HG02943 (cell line): Measurements from ENCODE around the gene LHX3.
"Not testable (repeated sequence)": the region's sequence is repeated elsewhere in the genome, so short reads cannot be mapped to it uniquely, and the experiment has no call there.

Source experiments
- ATAC-seq: cut with Tn5 transposase; IDR thresholded peaks from one replicate; pipeline ENCODE4 v1.9.1; 2021; ENCODE audit warnings: mild to moderate bottlenecking, low read depth, moderate library complexity; ENCODE audit not compliant: unreplicated experiment

The LHX3 gene

GRCh38 chr9:136160995-136161610 lies 43.8 kb downstream of the LHX3 start:
- no peak for ATAC-seq

GRCh38 chr9:136160381-136160841 lies 44.5 kb downstream of the LHX3 start:
- no peak for ATAC-seq

GRCh38 chr9:136159851-136160250 lies 45.1 kb downstream of the LHX3 start:
- ATAC-seq: no peak

GRCh38 chr9:136157477-136158265 lies 47.3 kb downstream of the LHX3 start:
- ATAC-seq: no peak

- no peak for ATAC-seq
Measured at GRCh38 chr9:136156209-136157120, 48.5 kb downstream of the LHX3 start.

GRCh38 chr9:136155576-136155975 lies 49.4 kb downstream of the LHX3 start:
- ATAC-seq: no peak

GRCh38 chr9:136154943-136155342 lies 50.0 kb downstream of the LHX3 start:
- no peak for ATAC-seq

- ATAC-seq: no peak
Measured at GRCh38 chr9:136153381-136154065, 51.4 kb downstream of the LHX3 start.

GRCh38 chr9:136152931-136153330 lies 52.0 kb downstream of the LHX3 start:
- ATAC-seq: no peak

- no peak for ATAC-seq
Measured at GRCh38 chr9:136152543-136152866, 52.4 kb downstream of the LHX3 start.

- no peak for ATAC-seq
Measured at GRCh38 chr9:136151848-136152542, 52.9 kb downstream of the LHX3 start.

GRCh38 chr9:136151214-136151804 lies 53.6 kb downstream of the LHX3 start:
- ATAC-seq: no peak

GRCh38 chr9:136150664-136151213 lies 54.2 kb downstream of the LHX3 start:
- ATAC-seq: not testable (repeated sequence)

- no peak for ATAC-seq
Measured at GRCh38 chr9:136149853-136150252, 55.1 kb downstream of the LHX3 start.

GRCh38 chr9:136149337-136149736 lies 55.6 kb downstream of the LHX3 start:
- ATAC-seq: no peak

- no peak for ATAC-seq
Measured at GRCh38 chr9:136148766-136149165, 56.2 kb downstream of the LHX3 start.

- ATAC-seq: no peak
Measured at GRCh38 chr9:136147890-136148714, 56.8 kb downstream of the LHX3 start.
